ENCODE measurements around the gene TRIM45.

DNA sequence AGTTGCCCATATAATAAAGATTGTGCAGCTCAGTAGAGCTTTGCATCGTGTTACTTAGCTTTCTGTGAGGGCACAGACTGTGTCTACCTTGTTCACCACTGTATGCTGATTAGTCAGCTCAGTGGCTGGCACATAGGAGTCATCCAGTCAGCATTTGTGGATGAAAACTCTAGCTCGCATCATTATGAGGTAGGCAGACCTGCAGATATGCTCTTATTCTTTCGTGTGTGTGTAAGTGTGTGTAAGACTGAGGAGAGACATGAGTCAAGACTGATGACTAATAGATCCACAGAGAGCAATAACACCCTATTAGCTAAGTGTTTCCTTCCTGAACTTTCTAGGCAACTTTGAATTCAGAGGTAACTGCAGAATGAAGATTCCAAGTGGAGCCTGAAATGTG, 44.3 kb downstream of the TRIM45 start:
- TF ChIP-seq, protein P1, sequence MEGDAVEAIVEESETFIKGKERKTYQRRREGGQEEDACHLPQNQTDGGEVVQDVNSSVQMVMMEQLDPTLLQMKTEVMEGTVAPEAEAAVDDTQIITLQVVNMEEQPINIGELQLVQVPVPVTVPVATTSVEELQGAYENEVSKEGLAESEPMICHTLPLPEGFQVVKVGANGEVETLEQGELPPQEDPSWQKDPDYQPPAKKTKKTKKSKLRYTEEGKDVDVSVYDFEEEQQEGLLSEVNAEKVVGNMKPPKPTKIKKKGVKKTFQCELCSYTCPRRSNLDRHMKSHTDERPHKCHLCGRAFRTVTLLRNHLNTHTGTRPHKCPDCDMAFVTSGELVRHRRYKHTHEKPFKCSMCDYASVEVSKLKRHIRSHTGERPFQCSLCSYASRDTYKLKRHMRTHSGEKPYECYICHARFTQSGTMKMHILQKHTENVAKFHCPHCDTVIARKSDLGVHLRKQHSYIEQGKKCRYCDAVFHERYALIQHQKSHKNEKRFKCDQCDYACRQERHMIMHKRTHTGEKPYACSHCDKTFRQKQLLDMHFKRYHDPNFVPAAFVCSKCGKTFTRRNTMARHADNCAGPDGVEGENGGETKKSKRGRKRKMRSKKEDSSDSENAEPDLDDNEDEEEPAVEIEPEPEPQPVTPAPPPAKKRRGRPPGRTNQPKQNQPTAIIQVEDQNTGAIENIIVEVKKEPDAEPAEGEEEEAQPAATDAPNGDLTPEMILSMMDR (conservative IDR thresholded peaks at IDR 0.05 in 1 of 2, IDR thresholded peaks at IDR 0.05 in 1 of 2; ENCODE audit: low read depth in 1 of 2, low read length in 2 of 2) = no peak
- no peak for TF ChIP-seq EZH2 (IDR thresholded peaks at IDR 0.05; ENCODE audit: low read length, missing control alignments)
